Stimulated activated CD4-positive, alpha-beta T cell treated with anti-CD3 and anti-CD28 coated beads, Interleukin-4, amount 100 ng/mL, for 48 hours (primary cell): ENCODE data around the gene TTLL5.
"Not testable (repeated sequence)": the region's sequence is repeated elsewhere in the genome, so short reads cannot be mapped to it uniquely, and the experiment has no call there.

Experiments used
- DNase-seq, 2 donors: peaks; one replicate each; pipeline ENCODE4 v3.0.0-alpha.2; 2020; ENCODE audit warnings: low read depth in 2 of 2

TTLL5 gene

DNA sequence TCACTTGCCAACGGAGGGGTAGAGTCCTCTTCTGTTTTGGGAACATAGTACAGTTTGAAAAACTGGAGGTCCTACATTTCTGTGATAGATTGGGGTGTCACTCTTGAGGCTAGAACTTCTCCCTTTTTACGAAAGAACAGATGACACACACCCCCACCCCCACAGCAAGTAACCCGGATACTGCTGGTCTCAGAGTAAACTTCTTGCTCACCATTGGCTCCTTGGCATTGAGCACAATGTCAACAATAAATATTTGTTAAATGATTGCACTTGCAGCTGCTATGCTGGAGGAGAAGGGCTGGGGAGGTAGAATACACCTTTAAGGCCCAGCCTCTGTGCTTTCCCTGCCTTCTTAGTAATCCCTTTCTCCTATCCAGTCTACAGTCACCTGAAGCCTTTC, 170.9 kb downstream of the TTLL5 start:
- DNase-seq: no peak

GRCh38 chr14:75832621-75833297, 171.7 kb downstream of the TTLL5 start:
- no peak for DNase-seq

GRCh38 chr14:75833326-75834020, 172.4 kb downstream of the TTLL5 start:
- no peak for DNase-seq

- no peak for DNase-seq
Measured at GRCh38 chr14:75835156-75835725, 174.2 kb downstream of the TTLL5 start.

DNA sequence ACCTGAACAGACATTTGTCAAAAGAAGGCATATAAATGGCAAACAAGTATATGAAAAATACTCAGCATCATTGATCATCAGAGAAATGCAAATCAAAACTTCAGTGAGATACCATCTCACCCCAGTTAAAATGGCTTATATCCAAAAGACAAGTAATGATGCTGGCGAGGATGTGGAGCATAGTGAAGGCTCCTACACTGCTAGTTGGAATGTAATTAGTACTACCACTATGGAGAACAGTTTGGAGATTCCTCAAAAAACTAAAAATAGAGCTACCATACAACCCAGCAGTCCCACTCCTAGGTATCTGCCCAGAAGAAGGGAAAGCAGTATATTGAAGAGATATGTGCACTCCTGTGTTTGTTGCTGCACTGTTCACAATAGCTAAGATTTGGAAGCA, 174.7 kb downstream of the TTLL5 start:
- no peak for DNase-seq

DNA sequence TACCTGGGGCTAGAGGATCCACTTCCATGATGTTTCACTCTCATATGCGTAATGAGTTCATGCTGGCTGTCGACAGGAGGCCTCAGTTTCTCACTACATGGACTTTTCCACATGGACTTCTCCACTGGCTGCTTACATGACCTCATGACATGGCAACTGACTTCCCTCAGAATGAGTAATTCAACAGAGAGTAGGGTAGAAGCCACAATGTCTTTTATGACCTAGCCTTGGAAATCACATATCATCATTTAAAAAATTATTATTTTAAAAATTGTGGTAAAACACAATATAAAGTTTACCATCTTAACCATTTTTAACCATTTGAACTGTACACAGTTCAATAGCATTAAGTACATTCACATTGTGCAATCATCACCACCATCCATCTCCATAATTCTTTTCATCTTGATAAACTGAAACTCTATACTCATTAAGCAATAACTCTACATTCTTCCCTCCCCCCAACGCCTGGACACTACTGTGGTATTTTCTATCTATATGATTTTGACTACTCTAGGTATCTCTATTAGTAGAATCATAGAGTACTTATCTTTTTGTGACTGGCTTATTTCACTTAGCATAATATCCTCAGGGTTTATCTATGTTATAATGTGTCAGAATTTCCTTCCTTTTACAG, 176.2 kb downstream of the TTLL5 start:
- DNase-seq: no peak

DNA sequence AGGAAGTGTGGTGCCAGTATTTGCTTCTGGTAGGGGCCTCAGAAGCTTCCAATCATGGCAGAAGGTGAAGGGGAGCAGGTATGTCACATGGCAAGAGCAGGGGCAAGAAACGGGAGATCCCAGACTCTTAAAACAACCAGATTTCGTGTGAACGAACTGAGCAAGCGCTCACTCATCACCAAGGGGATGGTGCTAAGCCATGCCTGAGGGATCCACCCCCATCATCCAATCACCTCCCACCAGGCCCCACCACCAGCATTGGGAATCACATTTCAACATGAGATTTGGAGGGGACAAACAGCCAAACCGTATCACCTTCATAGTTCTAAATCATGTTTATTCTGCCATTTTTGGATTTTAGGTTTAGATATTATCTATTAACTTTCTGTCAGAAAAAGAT, 179.9 kb downstream of the TTLL5 start:
- DNase-seq: no peak

GRCh38 chr14:75842551-75842950, 181.5 kb downstream of the TTLL5 start:
- no peak for DNase-seq

DNA sequence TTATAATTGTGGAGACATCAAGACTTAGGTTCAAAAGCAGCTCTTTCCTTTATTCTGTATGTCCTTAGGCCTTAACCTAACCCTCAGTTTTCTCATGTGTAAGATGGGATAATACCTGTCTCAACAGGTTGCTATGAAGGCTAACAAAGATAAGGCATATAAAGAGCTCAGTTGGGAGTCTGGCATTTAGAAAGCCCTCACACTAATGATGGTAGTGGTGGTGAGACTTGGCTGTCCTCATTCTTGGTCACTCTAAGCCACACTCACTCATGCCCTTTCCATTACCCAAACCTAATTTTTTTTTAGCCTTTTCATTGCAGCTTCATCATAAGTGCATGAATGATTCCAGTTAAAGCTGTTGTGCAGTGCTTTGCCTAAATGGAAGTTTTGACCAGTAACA, 183.4 kb downstream of the TTLL5 start:
- DNase-seq: no peak

GRCh38 chr14:75845136-75845804, 184.2 kb downstream of the TTLL5 start:
- DNase-seq: no peak

- not testable (repeated sequence) for DNase-seq
Measured at GRCh38 chr14:75846694-75847093, 185.6 kb downstream of the TTLL5 start.

GRCh38 chr14:75847584-75847983, 186.5 kb downstream of the TTLL5 start:
- DNase-seq: no peak

DNA sequence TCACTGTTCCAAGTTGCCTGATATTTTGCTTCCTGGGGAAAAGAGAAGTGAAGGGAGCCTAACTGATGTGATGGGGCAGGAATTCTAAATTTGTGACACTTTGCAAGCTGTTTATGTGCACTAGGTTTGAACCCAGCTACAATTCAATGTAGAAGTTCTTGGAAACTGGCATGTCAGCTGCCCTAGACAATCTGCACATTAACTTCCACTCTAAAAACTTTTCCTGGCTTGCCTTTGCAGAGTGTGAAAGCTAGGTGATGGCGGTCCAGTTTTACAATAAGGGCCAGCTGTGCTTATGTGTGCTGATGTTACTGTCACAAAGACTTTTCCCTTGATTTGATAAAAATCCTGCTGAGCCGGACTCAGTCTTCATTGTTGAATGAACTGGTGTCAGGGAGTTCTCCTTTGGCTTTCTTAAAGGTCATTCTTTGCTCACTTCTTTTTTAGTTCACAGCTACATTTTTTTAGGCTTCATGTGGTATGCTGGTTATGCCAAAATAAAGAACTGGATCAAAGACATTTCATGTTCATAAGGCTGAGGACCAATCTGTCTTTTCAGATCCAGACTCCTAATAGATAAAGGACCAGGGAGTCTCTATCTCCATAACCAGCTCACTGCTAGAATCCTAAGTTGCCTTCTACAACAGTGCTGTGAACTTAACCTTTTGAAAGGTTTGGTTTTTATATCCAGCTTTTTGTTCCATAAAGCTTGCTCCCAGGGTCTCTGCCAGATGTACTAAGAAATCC, 187.3 kb downstream of the TTLL5 start:
- no peak for DNase-seq

DNA sequence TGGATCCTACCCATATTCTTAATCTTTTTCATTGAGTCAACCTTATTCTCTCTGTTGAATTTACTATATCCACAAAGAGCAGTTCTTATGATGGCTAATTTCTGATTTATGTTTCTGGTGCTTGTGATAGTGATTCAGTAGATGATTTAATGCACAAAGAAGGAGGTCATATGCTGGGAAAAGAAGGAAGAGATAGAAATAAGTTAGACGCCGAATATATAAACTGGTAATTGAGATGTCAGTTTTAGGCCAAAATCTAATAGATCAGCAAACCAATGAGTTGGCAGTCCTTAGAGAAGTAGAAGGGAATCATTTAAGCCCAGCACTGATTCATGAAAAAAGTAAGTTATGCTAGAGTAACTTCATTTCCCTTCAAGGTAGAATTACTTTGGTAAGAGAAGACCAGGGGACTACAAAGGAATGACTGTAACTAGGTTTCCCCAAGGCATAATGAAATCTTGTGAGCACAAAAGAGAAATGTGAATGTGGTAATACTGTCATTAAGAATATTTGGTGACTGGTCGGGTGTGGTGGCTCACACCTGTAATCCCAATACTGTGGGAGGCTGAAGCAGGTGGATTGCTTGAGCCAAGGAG, 188.4 kb downstream of the TTLL5 start:
- no peak for DNase-seq

DNA sequence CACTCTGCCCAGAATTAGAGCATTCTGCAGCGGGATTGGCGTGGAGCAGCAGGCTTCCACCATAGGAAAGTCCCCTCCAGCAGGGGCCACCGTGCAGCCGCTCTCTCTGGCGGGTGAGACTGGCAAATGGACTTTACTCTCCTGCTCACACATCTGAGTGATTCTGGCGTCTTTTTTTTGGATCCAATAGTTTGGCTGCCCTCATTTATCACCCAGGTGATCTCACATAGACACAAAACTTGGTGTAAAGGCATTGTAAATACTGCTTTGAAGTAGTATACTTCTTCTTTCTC, 190.5 kb downstream of the TTLL5 start:
- no peak for DNase-seq

DNA sequence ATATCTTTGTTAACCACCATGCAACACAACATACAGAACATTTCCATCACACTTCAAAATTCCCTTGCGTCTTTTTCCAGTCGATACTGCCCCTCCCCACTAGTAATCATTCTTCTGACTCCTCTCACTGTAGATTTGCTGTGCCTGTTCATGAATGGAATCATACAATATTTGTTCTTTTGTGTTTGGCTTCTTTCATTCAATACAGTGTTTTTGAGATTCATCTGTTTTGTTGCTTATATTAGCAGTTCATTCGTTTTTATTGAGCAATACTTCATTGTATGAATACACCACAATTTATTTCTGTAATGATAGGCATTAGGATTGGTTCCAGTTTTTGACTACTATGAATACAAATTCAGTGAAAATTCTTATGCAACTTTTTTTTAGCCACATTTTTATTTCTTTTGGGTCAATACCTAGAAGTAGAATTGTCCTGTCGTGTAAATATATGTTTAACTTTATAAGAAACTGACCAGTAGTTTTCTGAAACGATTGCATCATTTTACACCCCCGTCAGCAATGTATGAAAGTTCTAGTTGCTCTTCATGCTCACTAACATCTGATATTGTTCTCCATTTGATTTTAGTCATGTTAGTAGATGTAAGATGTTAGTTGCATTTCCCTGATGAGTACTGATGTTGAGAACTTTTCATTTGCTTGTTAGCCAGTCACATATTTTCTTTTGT, 193.2 kb downstream of the TTLL5 start:
- no peak for DNase-seq

GRCh38 chr14:75857199-75857598, 196.2 kb downstream of the TTLL5 start:
- no peak for DNase-seq

GRCh38 chr14:75858362-75858761, 197.3 kb downstream of the TTLL5 start:
- DNase-seq: no peak

DNA sequence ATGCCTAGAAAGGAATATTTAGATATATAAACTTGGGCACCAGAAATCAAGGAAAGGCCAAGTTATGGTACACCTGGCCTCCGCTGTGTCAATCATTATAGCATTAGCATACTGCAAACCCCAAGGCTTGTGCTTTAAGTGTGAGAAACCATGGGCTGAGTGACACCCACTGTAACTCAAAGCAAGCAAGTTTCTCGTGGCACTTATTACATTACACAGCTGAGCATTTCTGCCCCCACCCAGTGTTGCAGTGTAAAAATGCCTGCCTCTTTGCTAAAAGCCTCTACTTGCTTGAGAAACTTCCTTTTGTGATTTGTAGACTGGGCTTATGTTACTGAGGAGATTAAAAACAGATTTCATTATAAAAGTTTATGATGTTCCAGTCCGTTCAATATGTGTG, 198.7 kb downstream of the TTLL5 start:
- no peak for DNase-seq

GRCh38 chr14:75860561-75861160, 199.6 kb downstream of the TTLL5 start:
- no peak for DNase-seq
